ENCODE data around the gene LCE2B. TPM values are rescaled to one million over a fixed set of nuclear protein-coding genes. Genes with fewer than 3 reads are reported as not detected.

The LCE2B gene
- total RNA-seq, 1 experiment from 2014 or later: not detected

DNA sequence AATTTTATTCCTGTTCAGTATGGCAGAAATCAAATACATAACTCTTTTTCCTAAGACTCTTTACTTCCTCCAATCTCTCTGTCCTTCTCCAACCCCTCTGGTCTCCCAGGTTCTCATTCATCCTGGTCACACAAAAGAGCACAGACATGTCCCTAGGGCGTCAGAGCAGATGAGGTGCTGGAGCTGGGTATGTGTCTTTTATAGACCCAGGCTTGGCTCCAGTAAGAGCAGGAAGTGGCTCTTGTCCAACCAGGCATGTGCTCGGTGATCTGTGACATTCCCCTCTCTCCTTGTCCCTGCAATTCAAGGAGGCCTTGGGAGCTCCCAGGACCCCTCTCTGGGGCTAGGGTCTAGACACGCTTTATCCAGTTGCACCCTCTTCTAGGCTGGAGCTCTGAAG, 40.8 kb upstream of the LCE2B start:
- H3K4me1 ChIP-seq (ENCODE audit: insufficient read depth, low read length): no peaks in the 10 kb centered on the region
- BruUV-seq (replicated peaks): no TSS peak
- CTCF ChIA-PET: no interaction called here

GRCh38 chr1:152646656-152647055, 39.3 kb upstream of the LCE2B start:
- Histone ChIP-seq H3F3A (ENCODE audit: low read length, unreplicated experiment) (no peaks in the 10 kb centered on the region), H3K4me1 (ENCODE audit: insufficient read depth, low read length) (no peaks in the 10 kb centered on the region), H3K4me2 (ENCODE audit: low read length) (no peak overlapping the region), H3K4me3 (ENCODE audit: low read length) (no peak overlapping the region), H3K9me2 (replicated peaks; ENCODE audit: low read length) (no peaks in the 10 kb centered on the region), H3K79me2 (ENCODE audit: low read length) (no peaks in the 10 kb centered on the region), H2AFZ (ENCODE audit: low read length) (no peak overlapping the region), H3K27me3 (ENCODE audit: low read length) (peaks cover 5% of the 10 kb centered on the region; the same call in 1 of the 2 replicates), H4K20me1 (ENCODE audit: low read length) (no peaks in the 10 kb centered on the region), H3K9ac (ENCODE audit: low read length) (no peak overlapping the region), H3K27ac (ENCODE audit: low read length) (no peak overlapping the region), H3K9me3 (ENCODE audit: low read length) (no peaks in the 10 kb centered on the region), H3K36me3 (ENCODE audit: low read depth, low read length) (no peaks in the 10 kb centered on the region)
- ChIA-PET CTCF (no interaction called here), POLR2A (ENCODE audit: unreplicated experiment) (no interaction called here)
- no TSS peak for BruUV-seq (replicated peaks)
- DNase-seq (no peak), ATAC-seq (no peak)
- intact Hi-C loops (cut with micrococcal nuclease): no loop called here
- TF ChIP-seq EZH2 (IDR thresholded peaks at IDR 0.05; ENCODE audit: low read length, unreplicated experiment) (no peak), EZH2phosphoT487 (IDR thresholded peaks at IDR 0.05; ENCODE audit: borderline replicate concordance, low read length) (no peak)
- TF ChIP-seq, protein P1, sequence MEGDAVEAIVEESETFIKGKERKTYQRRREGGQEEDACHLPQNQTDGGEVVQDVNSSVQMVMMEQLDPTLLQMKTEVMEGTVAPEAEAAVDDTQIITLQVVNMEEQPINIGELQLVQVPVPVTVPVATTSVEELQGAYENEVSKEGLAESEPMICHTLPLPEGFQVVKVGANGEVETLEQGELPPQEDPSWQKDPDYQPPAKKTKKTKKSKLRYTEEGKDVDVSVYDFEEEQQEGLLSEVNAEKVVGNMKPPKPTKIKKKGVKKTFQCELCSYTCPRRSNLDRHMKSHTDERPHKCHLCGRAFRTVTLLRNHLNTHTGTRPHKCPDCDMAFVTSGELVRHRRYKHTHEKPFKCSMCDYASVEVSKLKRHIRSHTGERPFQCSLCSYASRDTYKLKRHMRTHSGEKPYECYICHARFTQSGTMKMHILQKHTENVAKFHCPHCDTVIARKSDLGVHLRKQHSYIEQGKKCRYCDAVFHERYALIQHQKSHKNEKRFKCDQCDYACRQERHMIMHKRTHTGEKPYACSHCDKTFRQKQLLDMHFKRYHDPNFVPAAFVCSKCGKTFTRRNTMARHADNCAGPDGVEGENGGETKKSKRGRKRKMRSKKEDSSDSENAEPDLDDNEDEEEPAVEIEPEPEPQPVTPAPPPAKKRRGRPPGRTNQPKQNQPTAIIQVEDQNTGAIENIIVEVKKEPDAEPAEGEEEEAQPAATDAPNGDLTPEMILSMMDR (conservative IDR thresholded peaks at IDR 0.05; ENCODE audit: low read depth, low read length): no peak

More for the DNA sequence above, 40.8 kb upstream of the LCE2B start:
- Histone ChIP-seq H3K4me2 (ENCODE audit: low read length) (no peak overlapping the region), H3K27ac (ENCODE audit: low read length) (no peak overlapping the region), H3K9ac (ENCODE audit: low read length) (no peak overlapping the region), H4K20me1 (ENCODE audit: low read length) (no peaks in the 10 kb centered on the region), H3K27me3 (ENCODE audit: low read length) (peaks cover 20% of the 10 kb centered on the region; the same call in 1 of the 2 replicates), H3K36me3 (ENCODE audit: low read depth, low read length) (no peaks in the 10 kb centered on the region), H3K79me2 (ENCODE audit: low read length) (no peaks in the 10 kb centered on the region), H3K9me3 (ENCODE audit: low read length) (no peaks in the 10 kb centered on the region), H3K9me2 (replicated peaks; ENCODE audit: low read length) (no peaks in the 10 kb centered on the region), H2AFZ (ENCODE audit: low read length) (no peak overlapping the region), H3K4me3 (ENCODE audit: low read length) (no peak overlapping the region), H3F3A (ENCODE audit: low read length, unreplicated experiment) (no peaks in the 10 kb centered on the region)
- TF ChIP-seq EZH2 (IDR thresholded peaks at IDR 0.05; ENCODE audit: low read length, unreplicated experiment) (no peak), EZH2phosphoT487 (IDR thresholded peaks at IDR 0.05; ENCODE audit: borderline replicate concordance, low read length) (no peak)
- TF ChIP-seq, protein P1 (conservative IDR thresholded peaks at IDR 0.05; ENCODE audit: low read depth, low read length): no peak
- ATAC-seq: no peak
- DNase-seq: no peak
- intact Hi-C loops (cut with micrococcal nuclease): no loop called here
- POLR2A ChIA-PET (ENCODE audit: unreplicated experiment): no interaction called here

- no peaks in the 10 kb centered on the region for H4K20me1 ChIP-seq (ENCODE audit: low read length)
- H3K9me2 ChIP-seq (replicated peaks; ENCODE audit: low read length): no peaks in the 10 kb centered on the region
- ChIA-PET POLR2A (ENCODE audit: unreplicated experiment) (no interaction called here), CTCF (interaction anchor here (0.6 to 0.7 kb wide), 2 partner anchors 76 to 92 kb away, joined by 3 to 8 read pairs; no protein-coding TSS in a partner anchor)
- H3K36me3 ChIP-seq (ENCODE audit: low read depth, low read length): no peaks in the 10 kb centered on the region
- H3K4me2 ChIP-seq (ENCODE audit: low read length): no peak overlapping the region
- H3K27ac ChIP-seq (ENCODE audit: low read length): no peak overlapping the region
- H3K27me3 ChIP-seq (ENCODE audit: low read length): peaks cover 24% of the 10 kb centered on the region
- peak; percentile 83 for ATAC-seq
- no TSS peak for BruUV-seq (replicated peaks)
- intact Hi-C loops (cut with micrococcal nuclease): loop anchor here (5.0 kb wide), 1 partner anchor 273 kb away; no protein-coding TSS in a partner anchor
- no peaks in the 10 kb centered on the region for H3K79me2 ChIP-seq (ENCODE audit: low read length)
- no peaks in the 10 kb centered on the region for H3K4me1 ChIP-seq (ENCODE audit: insufficient read depth, low read length)
- H2AFZ ChIP-seq (ENCODE audit: low read length): no peak overlapping the region
- no peak for TF ChIP-seq EZH2 (IDR thresholded peaks at IDR 0.05; ENCODE audit: low read length, unreplicated experiment)
- TF ChIP-seq EZH2phosphoT487 (IDR thresholded peaks at IDR 0.05; ENCODE audit: borderline replicate concordance, low read length): no peak
- TF ChIP-seq, protein P1 (conservative IDR thresholded peaks at IDR 0.05; ENCODE audit: low read depth, low read length): peak; percentile 93
- H3K4me3 ChIP-seq (ENCODE audit: low read length): no peak overlapping the region
- peak; percentile 84 for DNase-seq
- no peak overlapping the region for H3K9ac ChIP-seq (ENCODE audit: low read length)
- no peaks in the 10 kb centered on the region for H3K9me3 ChIP-seq (ENCODE audit: low read length)
- no peaks in the 10 kb centered on the region for H3F3A ChIP-seq (ENCODE audit: low read length, unreplicated experiment)
These were observed 31.8 kb upstream of the LCE2B start for GRCh38 chr1:152654110-152654509.
